Measurements from ENCODE around the gene C1orf159.

- TF ChIP-seq, protein P1, sequence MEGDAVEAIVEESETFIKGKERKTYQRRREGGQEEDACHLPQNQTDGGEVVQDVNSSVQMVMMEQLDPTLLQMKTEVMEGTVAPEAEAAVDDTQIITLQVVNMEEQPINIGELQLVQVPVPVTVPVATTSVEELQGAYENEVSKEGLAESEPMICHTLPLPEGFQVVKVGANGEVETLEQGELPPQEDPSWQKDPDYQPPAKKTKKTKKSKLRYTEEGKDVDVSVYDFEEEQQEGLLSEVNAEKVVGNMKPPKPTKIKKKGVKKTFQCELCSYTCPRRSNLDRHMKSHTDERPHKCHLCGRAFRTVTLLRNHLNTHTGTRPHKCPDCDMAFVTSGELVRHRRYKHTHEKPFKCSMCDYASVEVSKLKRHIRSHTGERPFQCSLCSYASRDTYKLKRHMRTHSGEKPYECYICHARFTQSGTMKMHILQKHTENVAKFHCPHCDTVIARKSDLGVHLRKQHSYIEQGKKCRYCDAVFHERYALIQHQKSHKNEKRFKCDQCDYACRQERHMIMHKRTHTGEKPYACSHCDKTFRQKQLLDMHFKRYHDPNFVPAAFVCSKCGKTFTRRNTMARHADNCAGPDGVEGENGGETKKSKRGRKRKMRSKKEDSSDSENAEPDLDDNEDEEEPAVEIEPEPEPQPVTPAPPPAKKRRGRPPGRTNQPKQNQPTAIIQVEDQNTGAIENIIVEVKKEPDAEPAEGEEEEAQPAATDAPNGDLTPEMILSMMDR (IDR thresholded peaks at IDR 0.05; ENCODE audit: borderline replicate concordance, extremely low read depth, low read length, poor library complexity, severe bottlenecking) = no peak
- no peak for TF ChIP-seq EZH2 (IDR thresholded peaks at IDR 0.05; ENCODE audit: borderline replicate concordance, low read depth, low read length, severe bottlenecking)
These were observed 22.8 kb downstream of the C1orf159 start for GRCh38 chr1:1092894-1093609.

Data from DND-41 (cell line).